Measurements from ENCODE around the gene HAL.
"Not testable (repeated sequence)": the region's sequence is repeated elsewhere in the genome, so short reads cannot be mapped to it uniquely, and the experiment has no call there.

The HAL gene

DNA sequence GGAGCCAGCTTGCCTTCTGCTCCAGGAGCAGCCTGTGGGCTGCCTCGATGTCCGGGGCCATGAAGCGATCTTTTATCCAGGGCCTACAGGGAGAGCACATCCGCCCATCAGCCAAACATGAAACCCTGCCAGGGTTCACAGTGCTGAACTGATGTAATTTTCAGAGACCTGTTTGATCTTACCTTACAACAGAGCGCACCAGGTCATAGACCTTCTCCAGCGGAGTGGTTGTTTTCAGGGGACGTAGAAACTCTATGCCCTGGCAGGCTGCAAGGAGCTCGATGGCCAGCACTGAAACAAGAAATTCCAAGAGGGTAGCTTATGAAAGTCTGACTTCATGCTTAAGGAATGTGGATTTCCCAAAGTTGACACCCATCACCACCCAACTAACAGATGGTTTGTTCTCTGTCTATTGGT, 19.7 kb downstream of the HAL start:
- no peak for DNase-seq

DNA sequence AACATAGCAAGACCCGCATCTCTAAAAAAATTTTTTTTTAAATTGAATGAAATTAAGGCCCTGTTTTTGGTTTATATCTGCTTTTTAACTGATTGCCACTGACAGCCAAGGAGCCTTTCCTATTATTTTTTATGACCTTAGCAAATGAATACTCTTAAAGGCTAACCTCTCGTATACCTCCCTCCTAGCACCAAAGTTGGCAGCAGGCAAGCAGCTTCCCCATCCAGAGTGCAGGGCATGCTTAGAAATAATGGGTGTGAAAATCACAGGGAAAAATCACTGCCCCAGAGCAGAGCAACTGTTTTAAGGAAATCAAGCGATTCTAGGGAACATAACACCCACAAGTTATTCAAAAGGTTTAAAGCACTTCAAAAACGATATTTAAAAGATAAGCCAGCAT, 20.7 kb downstream of the HAL start:
- no peak for DNase-seq

DNA sequence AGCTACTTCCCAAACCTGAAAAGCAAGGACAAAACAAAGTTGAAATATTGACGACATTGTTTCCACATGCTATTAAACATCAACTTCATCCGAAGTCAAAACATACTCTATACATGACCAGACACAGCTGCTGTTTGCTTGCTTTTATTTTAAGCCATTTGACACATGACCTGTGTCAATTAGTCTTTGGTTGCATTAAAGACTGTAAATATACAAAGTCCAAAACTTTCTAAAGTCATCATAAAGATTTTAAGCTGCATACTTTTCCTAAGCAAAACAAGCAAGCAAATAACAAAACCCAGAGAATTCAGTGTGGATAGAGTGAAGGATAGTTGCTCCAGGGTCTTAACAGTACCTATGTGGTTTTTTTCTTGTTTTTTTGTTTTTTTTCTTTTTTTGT, 21.8 kb downstream of the HAL start:
- DNase-seq = no peak

DNA sequence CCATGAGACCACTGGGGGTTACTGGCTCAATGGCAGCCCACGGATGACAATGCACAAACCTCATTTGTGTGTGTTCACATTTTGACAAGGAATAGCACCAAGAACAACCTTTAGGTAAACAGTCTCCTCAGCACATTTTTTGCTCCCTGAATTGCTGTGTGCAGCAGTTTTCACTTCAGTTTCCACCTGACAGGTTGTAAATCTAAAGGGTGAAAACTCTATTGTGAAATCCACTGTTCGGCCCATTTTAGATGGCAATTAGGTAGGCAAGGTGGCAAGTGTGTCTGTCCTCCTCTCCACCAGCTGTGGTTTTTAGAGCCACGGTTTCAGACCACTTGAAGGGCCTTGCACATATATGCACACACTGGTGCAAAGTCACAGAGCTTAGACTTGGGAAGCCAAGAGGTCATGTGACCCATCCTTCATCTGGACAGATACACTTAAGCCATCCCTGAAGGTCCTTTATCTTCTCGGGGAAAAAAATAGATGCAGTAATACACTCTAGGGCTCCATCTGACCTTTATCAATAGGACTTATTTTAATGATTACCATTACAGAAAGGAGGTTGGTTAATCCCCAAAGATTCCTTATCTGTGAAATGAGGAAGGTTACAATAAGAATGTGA, 23.2 kb downstream of the HAL start:
- peak in 1 of 2 experiments; percentile 58 for DNase-seq

DNA sequence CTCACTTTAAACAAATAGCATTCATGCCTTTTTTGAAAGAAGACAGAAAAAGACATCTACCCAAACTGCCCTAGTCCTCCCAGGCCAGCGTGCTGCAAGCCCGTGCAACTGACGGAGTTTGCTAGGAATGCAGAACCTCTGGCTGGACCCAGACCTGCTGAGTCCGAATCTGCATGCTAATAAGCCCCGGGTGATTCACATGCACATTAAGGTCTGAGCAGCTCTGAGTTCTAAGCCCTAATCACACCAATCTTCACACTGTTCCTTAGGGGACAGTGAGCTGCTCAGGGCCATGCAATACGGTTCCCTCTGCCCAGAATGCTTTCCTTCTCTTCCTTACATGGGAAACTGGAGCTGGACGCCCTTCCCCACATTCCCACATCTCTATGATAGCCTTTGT, 25.2 kb downstream of the HAL start:
- no peak for DNase-seq

DNA sequence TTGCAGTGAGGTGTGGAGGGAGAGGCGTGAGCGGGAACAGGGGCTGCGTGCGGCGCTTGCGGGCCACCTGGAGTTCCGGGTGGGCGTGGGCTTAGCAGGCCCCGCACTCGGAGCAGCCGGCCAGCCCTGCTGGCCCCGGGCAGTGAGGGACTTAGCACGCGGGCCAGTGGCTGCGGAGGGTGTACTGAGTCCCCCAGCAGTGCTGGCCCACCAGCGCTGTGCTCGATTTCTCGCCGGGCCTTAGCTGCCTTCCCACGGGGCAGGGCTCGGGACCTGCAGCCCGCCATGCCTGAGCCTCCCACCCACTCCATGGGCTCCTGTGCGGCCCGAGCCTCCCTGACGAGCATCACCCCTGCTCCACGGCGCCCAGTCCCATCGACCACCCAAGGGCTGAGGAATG, 27.0 kb downstream of the HAL start:
- DNase-seq = not testable (repeated sequence)

DNA sequence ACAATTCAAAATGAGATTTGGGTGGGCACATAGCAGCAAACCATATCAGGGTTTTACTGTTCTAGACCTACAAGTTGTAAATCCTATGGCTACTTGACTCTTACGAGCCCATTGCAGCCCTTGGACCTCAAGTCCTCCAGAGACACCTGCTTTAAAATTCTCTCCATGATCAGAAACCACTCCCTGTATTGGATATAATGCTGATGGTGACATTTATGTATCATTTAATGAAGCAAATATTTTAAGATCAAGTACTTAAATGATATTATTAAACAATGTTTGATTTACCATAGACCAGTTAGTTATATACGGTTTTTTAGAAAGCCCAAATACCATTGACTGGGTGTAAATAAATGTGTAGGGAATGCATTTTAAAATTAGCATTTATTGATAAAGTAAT, 28.8 kb downstream of the HAL start:
- DNase-seq = no peak

DNA sequence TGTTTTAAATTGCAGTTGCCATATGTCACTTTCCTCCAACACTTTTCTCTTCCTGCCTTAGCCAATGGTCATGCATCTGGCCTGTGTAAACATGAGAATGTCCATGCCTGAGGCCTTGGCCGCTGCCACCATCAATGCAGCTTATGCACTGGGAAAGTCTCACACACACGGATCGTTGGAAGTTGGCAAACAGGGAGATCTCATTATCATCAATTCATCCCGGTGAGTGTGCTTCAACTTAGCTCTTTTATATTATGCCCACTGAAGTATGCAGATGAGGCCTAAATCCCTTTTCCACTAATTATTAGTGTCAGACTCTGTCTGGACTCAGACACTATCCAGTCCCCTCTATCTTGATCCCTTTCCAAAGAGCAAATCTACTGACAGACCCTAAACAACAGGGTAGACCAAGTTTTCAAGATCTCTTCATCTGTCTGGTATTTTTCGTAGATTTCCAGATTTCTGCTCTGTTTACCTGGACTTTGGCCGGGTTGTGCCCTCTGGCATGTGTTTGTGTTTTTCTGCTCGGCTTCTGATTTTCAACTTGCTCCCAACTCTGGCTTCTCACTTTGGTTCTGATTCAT, 29.8 kb downstream of the HAL start:
- peak in 1 of 2 experiments; percentile 27 for DNase-seq

DNA sequence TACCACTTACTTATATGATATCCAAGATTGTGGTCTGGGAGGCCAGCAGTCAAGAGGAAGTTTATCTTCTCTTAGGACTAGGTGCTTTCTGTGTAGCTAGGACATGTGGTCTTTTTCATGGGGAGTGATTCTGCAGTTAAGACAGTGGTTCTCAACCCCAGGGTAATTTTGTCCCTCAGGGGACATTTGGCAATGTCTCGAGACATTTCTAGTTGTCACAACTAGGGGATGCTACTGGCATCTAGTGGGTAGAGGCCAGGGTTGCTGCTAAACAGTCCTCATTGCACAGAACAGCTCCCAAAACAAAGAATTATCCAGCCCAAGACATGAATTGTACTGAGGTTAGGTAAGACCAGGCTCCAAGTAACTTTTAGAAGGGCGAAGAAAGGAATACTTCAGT, 33.0 kb downstream of the HAL start:
- DNase-seq = peak; percentile 3 to 34

DNA sequence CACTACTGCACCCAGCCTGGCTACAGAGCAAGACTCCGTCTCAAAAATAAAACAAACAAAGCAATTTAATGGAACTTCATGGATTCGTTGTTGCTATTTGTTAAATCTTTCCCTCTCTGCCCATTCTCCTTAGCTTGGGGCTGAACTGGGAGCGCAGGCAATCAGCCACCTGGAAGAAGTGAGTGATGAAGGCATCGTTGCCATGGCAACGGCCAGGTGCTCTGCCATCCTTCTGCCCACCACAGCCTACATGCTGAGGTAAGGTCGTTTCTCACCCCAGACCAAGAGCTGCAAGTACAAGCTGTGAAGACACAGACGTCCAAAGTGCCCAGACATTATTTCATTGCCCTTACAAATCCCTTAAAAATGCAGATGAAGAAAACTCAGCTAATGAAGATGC, 33.9 kb downstream of the HAL start:
- DNase-seq = peak in 1 of 2 experiments; percentile 5

DNA sequence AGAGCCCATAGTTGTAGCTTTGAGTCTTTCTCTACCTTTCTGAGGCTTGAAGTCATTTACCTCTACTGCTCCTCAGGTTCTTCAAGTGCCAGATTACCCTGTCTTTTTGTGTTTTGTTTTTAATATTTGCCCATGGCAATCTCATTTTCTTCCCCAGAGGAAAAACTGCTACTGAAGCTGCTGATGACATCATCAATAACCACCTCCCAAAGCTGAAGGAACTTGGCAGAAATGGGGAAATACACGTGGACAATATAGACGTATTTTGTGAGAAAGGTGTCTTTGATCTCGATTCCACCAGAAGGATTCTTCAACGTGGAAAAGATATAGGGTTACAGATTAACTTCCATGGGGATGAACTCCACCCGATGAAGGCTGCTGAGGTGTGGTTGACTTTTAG, 35.9 kb downstream of the HAL start:
- no peak for DNase-seq

DNA sequence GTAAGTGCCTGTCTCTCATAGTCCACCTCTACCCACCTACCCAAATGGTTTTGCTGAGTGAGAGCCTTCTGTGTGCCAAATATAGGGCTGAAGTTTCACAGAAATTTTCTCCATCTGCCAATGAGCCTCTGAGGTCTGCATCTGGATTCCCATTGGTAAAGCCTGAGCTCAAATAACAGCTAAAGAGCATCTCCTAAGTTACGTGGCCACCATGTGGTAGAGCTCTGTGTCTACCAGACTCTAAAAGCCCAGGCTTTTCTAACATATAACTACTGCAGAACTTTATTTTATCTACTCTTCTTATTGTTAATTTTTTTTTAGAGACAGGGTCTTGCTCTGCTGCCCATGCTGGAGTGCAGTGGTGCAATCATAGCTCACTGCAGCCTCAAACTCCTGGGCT, 37.0 kb downstream of the HAL start:
- DNase-seq = peak; percentile 4 to 46

DNA sequence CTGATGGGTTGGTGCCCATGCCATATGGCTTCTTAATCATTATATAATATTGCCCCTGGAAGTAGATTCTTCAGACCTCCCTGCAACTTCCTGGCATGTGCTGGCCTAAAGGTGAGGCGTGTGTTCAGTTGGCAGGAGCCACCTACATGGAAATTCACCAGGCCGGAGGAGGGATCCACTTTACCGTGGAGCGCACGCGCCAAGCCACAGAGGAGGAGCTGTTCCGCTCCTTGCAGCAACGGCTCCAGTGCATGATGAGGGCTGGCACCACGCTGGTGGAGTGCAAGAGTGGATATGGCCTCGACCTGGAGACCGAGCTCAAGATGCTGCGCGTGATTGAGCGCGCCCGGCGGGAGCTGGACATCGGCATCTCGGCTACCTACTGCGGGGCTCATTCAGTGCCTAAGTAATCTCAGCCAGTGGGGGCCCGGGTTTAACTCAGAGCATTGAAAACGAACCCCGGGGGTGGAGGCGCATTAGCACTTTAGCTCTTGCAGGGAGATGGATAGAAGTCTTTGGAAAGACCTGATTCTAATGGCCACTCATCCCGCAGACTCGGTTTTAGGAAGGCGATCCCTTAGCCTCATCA, 39.5 kb downstream of the HAL start:
- no peak for DNase-seq

DNA sequence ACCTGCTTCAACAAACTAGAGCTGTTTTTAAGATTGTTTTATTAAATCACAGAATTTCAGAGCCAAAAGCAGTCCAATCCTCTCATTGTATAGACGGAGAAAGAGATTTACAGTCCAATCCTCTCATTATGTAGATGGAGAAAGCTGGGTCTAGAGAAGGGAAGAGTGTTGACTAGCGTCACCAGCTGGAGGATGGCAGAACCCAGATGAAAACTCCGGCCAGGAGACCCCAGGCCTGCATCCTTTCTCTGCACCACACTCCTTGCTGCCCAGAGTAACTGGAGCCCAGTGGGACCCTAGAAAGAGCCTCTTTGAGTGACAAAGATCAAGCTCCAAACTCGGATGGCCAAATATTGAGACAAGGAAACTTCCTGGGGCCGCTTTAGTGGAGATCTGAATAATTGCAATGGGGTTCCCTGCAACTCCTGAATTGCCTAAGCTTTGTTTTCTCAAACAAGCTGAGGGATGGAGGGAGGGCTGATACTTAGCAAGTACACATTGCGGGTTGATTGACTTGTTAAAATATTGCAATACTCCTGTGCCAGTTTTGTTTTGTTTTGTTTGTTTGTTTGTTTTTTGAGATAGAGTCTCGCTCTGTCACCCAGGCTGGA, 40.5 kb downstream of the HAL start:
- DNase-seq = no peak

DNA sequence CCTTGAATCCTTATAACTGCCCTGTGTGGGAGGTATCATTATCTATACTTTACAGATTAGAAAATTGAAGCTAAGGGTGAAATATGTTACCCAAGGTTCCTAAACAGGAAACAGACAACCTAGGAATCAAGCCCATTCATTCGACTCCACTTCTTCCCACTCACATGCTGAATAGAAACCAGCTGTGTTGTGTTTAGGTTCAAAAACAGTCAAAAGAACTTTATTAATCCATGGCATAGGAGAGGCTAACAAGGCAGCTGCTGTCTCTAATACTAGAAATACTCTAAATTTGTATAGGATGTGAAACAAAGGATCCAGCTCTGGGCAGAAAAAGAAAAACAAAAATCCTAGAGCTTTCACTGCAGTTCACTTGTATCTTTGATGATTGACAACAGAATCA, 43.1 kb downstream of the HAL start:
- no peak for DNase-seq

DNA sequence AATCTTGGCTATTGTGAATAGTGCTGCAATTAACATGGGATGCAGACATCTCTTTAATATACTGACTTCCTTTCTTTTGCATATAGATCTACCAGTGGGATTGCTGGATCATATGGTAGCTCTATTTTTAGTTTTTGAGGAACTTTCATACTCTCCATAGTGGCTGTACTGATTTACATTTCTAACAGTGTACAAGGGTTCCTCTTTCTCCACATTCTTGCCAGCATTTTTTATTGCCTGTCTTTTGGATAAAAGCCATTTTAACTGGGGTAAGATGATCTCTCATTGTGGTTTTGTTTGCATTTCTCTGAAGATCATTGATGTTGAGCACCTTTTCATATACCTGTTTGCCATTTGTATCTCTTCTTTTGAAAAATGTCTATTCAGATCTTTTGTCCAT, 44.6 kb downstream of the HAL start:
- DNase-seq = no peak

DNA sequence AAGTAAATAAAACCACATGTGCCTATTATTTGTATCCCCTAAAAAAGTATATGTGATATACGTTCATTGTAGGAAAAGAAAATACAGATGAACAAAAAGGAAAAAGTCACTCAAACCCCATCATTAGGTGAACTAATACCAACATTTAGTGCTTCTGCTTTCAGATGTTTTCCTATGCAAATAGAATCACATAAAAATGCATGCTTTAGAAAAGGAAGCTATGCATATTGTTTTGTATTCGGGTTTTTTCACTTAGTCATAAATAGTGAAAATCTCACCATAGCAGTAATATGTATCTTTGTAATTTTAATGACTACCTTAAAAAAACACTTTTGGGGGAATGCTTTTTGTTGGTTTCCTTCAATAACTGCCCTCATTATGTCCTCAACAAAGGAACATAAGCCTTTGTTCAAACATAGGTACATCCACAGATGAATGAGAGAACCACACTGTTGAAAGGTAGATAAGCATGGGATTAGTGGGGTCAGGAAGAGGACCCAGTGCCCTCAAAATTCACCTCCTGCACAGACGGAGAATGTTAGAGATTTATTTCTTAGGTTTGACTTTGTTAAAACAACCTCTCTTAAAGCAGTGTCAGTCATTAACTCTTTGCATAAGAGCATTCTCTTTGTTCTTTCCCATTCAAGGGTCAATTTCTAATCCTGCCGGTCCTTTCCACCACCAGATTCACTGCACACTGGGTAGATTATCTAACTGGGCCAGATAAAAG, 46.5 kb downstream of the HAL start:
- DNase-seq = no peak

DNA sequence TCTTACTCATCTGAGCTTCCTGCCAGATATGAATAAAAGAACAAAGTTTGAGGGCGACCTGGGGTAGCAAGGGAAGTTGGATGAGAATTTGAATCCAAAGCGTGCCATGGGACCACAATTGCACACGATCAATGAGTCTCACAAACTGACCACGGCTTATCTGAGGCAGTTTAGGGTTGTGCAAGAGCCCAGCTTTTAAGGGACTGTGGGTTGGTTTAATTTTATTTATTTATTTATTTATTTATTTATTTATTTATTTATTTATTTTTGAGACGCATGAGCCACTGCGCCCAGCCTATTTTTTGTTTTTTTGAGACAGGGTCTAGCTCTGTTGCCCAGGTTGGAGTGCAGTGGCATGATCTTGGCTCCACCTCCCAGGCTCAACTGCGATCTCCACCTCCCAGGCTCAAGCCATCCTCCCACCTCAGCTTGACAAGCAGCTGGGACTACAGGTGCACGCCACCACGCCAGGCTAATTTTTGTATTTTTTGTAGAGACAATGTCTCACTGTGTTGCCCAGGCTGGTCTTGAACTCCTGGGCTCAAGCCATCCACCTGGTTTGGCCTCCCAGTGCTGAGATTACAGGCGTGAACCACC, 51.9 kb downstream of the HAL start:
- DNase-seq = no peak

DNA sequence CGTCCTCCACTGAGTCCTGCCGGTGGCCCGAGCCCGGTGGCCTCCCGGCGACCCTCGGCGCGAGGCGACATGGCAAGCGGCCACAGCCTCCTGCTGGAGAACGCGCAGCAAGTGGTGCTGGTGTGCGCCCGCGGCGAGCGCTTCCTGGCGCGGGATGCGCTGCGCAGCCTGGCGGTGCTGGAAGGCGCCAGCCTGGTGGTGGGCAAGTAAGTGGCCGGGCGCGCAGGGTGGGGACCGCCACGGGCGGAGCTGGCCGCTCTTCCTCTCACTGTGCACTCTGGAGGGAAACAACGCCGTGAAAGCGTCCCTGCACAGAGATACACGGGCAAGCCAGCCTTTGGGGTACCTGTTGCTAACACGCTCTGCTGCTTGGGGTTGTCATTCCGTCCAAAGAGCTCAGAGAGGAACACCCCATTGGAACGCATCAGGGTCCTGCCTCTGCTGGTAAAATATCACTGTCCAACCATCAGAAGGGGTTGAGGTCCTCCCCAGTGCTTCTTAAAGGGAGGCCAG, 52.8 kb downstream of the HAL start, which contains the start of gene AMDHD1:
Gene AMDHD1 (plus strand): TSS at position 2 of the 513 bp plus-strand sequence. CDS start 68 bp downstream, at position 70.
- DNase-seq = peak in 1 of 2 experiments; percentile 61

DNA sequence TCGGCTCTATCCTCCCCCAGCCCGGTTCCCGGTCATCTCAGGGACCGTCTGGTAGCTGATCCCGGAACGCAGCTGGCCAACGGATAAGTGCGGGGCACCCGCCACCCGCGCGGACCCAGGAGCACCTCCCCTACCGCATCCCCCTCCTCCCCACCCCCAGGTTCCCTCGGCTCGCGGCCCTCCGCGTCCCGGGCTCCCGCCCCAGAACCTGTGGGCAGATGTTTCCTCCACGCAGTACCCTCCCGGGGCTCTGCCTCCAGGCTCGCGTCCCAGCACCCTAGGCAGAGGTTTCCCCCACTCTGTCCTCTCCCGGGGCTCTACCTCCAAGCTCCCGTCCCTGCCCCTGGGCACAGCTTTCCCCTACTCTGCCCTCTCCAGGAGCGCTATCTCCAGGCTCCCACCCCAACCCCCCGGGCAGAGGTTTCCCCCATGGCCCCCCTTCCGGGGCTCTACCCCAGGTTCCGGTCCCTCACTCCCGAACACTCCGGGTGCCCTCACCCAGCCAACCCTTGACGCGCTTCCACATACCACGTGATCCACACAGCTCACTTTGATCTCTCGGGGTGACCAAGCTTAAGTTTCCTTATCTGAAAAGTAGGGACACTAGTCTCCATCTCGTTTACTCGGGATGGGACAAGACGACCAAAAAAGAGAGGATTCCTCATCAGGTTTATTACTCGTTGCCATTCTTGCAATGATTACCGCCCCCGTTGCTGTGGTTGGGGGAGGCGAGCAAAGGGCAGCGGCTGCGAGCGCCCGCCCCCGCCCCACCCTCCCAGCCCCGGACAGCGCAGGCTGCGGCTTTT, 53.4 kb downstream of the HAL start, which contains the start of gene CCDC38:
Gene CCDC38 (minus strand): TSS at position 91 of the 806 bp plus-strand sequence. CDS start 6,105 bp downstream, outside the sequence.
- DNase-seq = peak; percentile 75 to 89

DNA sequence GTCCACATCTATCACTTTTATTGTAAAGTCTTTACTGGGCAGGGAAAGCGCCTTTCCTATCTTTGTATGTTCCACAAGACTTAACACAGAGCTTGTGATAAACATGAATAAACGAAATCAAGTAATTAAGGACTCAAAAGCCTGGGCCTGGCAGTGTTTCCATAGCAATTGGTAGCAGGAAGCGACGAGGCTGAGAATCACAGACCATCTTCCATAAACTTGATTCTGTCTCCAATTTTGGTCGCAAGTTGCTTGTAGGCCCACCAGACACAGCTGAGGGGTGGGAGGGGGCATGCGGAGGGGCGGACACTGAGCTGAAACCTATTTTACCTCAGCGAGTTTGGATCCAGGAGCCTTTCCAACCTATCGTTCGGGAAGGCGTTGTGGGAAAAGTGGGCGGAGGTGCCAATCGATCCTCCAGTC, 54.0 kb downstream of the HAL start:
- DNase-seq = peak in 1 of 2 experiments; percentile 52

DNA sequence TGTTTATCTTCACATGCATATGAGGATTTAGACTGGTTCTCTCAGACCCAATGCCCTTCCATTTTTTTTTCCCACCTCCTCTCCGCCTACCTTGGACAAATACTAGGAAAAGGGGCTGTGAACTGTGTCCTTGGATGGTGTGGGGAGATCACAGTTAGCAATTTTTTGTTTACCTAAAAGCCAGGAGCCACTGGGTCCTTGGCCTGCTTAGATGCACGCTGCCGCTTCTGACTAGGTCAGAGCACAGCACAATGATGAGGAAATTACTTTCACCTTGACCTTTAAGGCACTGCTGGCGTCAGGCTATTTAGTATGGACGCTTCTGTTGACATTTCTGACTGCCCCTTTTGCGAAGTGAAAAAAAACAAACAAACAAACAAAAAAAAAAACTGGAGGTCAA, 55.6 kb downstream of the HAL start:
- DNase-seq = no peak
